ENCODE measurements around the gene PCDH15. TPM values are rescaled to one million over a fixed set of nuclear protein-coding genes. Genes with fewer than 3 reads are reported as not detected.

The PCDH15 gene
- total and polyA plus RNA-seq, 2 of the 4 experiments (the other 2 are of a cell fraction): not detected

DNA sequence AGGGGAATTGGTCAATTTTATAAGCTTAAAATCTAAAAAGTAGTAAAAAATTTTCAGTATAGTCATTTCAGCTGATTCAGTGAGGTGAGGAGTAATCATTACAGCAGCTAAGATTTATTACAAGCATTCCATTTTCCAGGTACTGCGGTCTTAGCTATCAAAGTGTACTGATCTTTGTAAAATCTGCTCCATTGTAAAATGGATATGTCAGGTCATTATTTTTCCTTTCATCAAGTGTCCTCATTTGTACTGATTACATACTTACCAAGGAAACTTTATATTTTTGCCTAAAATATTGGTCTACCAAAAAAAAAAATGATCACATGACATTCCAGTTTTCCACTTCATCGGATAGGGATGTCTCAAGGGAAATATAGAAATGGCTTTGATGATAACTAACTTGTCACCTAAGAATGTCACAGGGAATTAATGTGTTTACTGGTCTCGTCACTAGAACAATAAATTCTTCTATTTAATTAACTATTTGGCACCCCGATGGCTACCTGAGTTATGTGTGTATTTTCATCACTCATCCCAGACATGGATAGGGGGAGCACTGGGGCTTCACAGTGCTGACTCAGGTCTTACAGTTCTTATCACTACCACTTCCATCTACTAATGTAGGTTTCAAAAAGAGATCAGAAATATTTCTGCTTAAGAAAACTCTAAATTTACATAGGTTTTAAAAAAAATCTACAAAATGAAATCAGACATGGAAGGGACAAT lies 948.4 kb downstream of the PCDH15 start:
- Histone ChIP-seq H3K9ac (ENCODE audit: low read depth, low read length) (no peak overlapping the region), H3K79me1 (ENCODE audit: low read depth in 1 of 2, low read length in 2 of 2) (no peaks in the 10 kb centered on the region), H3K27me3 (ENCODE audit: control insufficient read depth, insufficient read depth, low read length) (no peaks in the 10 kb centered on the region), H3K14ac (replicated peaks; ENCODE audit: low read depth, low read length) (no peak overlapping the region), H3K18ac (ENCODE audit: low read depth, low read length) (no peak overlapping the region), H4K91ac (ENCODE audit: insufficient read depth, low read depth, low read length) (no peak overlapping the region), H3K27ac (ENCODE audit: insufficient read depth, low read length) (no peak overlapping the region), H3K9me1 (ENCODE audit: insufficient read depth, low read length) (no peaks in the 10 kb centered on the region), H2AK5ac (ENCODE audit: low read depth, low read length) (no peak overlapping the region), H4K5ac (ENCODE audit: low read depth, low read length) (no peak overlapping the region), H3K56ac (ENCODE audit: extremely low read depth, insufficient read depth, low read length) (no peak overlapping the region), H3K23ac (ENCODE audit: low read depth, low read length) (no peak overlapping the region), H4K20me1 (ENCODE audit: insufficient read depth, low read length) (no peaks in the 10 kb centered on the region), H3K4me2 (ENCODE audit: low read depth, low read length) (no peak overlapping the region), H2BK15ac (ENCODE audit: low read depth, low read length) (no peak overlapping the region), H3K4ac (ENCODE audit: low read depth, low read length) (no peak overlapping the region), H2AK9ac (replicated peaks; ENCODE audit: low read depth, low read length, poor library complexity) (no peak overlapping the region), H2AFZ (replicated peaks; ENCODE audit: low read length, poor library complexity) (no peak overlapping the region), H2BK20ac (ENCODE audit: low read depth, low read length) (no peak overlapping the region), H3K9me3 (ENCODE audit: control insufficient read depth, insufficient read depth, low read length) (no peaks in the 10 kb centered on the region), H3K4me3 (ENCODE audit: insufficient read depth, low read depth, low read length) (no peak overlapping the region), H3K4me1 (ENCODE audit: control insufficient read depth, insufficient read depth, low read length) (no peaks in the 10 kb centered on the region), H2BK120ac (ENCODE audit: low read depth, low read length) (no peak overlapping the region), H3K36me3 (ENCODE audit: control insufficient read depth, insufficient read depth, low read length) (no peaks in the 10 kb centered on the region), H4K8ac (ENCODE audit: low read depth in 2 of 2, low read length in 2 of 2) (no peak overlapping the region), H2BK5ac (ENCODE audit: low read depth, low read length, poor library complexity, severe bottlenecking) (no peak overlapping the region)
- no CpG with 5 or more reads among the region's 4 CpGs for WGBS, 2 experiments (ENCODE audit: extremely low coverage in 2 of 2, insufficient read length in 1 of 2)
- no peak for DNase-seq
- ChIA-PET CTCF (no interaction called here), POLR2A (ENCODE audit: unreplicated experiment) (no interaction called here)
- dilution Hi-C loops (cut with HindIII; ENCODE audit: low sequenced_read_pairs, unreplicated experiment): no loop called here
- TF ChIP-seq, protein P1, sequence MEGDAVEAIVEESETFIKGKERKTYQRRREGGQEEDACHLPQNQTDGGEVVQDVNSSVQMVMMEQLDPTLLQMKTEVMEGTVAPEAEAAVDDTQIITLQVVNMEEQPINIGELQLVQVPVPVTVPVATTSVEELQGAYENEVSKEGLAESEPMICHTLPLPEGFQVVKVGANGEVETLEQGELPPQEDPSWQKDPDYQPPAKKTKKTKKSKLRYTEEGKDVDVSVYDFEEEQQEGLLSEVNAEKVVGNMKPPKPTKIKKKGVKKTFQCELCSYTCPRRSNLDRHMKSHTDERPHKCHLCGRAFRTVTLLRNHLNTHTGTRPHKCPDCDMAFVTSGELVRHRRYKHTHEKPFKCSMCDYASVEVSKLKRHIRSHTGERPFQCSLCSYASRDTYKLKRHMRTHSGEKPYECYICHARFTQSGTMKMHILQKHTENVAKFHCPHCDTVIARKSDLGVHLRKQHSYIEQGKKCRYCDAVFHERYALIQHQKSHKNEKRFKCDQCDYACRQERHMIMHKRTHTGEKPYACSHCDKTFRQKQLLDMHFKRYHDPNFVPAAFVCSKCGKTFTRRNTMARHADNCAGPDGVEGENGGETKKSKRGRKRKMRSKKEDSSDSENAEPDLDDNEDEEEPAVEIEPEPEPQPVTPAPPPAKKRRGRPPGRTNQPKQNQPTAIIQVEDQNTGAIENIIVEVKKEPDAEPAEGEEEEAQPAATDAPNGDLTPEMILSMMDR (conservative IDR thresholded peaks at IDR 0.05; ENCODE audit: low read depth, low read length): no peak
- no peak for TF ChIP-seq RFX5 (IDR thresholded peaks at IDR 0.05; ENCODE audit: low read depth, low read length)
- TF ChIP-seq ELK1 (IDR thresholded peaks at IDR 0.05; ENCODE audit: borderline replicate concordance, low read depth, low read length): no peak
- no peak for TF ChIP-seq CHD1 (IDR thresholded peaks at IDR 0.05; ENCODE audit: low read depth, low read length)
- no peak for TF ChIP-seq CEBPB (IDR thresholded peaks at IDR 0.05; ENCODE audit: low read depth, low read length)
- no peak for TF ChIP-seq USF2 (IDR thresholded peaks at IDR 0.05; ENCODE audit: low read depth, low read length)
- TF ChIP-seq FOS (IDR thresholded peaks at IDR 0.05; ENCODE audit: low read depth, low read length): no peak
- no peak for TF ChIP-seq NFE2L2 (IDR thresholded peaks at IDR 0.05; ENCODE audit: low read depth, low read length)
- no peak for TF ChIP-seq POLR2A (IDR thresholded peaks at IDR 0.05; ENCODE audit: low read depth, low read length)
- TF ChIP-seq RCOR1 (IDR thresholded peaks at IDR 0.05; ENCODE audit: insufficient replicate concordance, low read length): no peak
- no peak for TF ChIP-seq BHLHE40 (IDR thresholded peaks at IDR 0.05; ENCODE audit: low read depth, low read length)
- no peak for TF ChIP-seq MAFK (IDR thresholded peaks at IDR 0.05; ENCODE audit: low read depth, low read length)
- no peak for TF ChIP-seq MXI1 (IDR thresholded peaks at IDR 0.05; ENCODE audit: borderline replicate concordance, low read depth, low read length)
- no peak for TF ChIP-seq RAD21 (IDR thresholded peaks at IDR 0.05; ENCODE audit: low read length)
- no peak for TF ChIP-seq SMC3 (IDR thresholded peaks at IDR 0.05; ENCODE audit: low read depth, low read length)
- no peak for TF ChIP-seq MAZ (IDR thresholded peaks at IDR 0.05; ENCODE audit: borderline replicate concordance, low read depth, low read length)
- intact Hi-C loops (cut with micrococcal nuclease): no loop called here
- no peak for ATAC-seq (ENCODE audit: low read depth)
- no TSS peak for BruUV-seq (replicated peaks)
- in situ Hi-C loops (cut with MboI; ENCODE audit: low sequenced_read_pairs): no loop called here

Data from IMR-90 (cell line).